Lung microvascular endothelial cell (primary cell): ENCODE results near the gene ATP10A. TPM values are rescaled to one million over a fixed set of nuclear protein-coding genes. Genes with fewer than 3 reads are reported as not detected.
"Not testable (repeated sequence)": the region's sequence is repeated elsewhere in the genome, so short reads cannot be mapped to it uniquely, and the experiment has no call there.

Experiments
- DNase-seq, 2 donors: peaks; one replicate each; pipeline versions ENCODE4 v3.0.0 to v3.0.0-alpha.2; 2010; ENCODE audit warnings: low read depth in 2 of 2
- total RNA-seq: library from RNA; depleted of rRNA; stranded (reverse); fragments of >200 nt; gene quantifications from 2 replicates; pipeline ENCODE4 v1.2.1, GENCODE V29; 2014

Gene ATP10A
- total RNA-seq, 1 donor from 2014 or later: not detected

- DNase-seq: no peak
Observed at GRCh38 chr15:25653371-25653770, 209.8 kb downstream of the ATP10A start.

GRCh38 chr15:25652704-25653103 is 210.4 kb downstream of the ATP10A start:
- DNase-seq: no peak

DNA sequence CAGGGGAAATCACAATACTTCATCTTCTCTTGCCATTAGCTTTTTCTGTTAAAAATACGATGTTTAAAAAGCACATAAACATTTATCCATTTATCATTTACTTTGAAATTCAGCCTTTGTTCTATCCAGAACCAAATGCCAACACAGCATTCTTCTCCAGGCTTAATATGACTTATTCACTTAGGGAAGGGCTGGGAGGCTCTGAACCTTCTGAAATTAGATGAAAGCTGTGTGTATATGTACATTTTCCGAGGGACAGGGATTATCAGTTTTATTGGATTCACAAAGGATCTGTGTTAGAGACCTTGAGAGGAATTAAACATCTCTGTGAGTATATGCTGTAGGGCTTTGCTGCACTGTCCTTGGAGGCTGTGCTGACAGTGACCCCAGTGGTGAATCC is 213.7 kb downstream of the ATP10A start:
- no peak for DNase-seq

DNA sequence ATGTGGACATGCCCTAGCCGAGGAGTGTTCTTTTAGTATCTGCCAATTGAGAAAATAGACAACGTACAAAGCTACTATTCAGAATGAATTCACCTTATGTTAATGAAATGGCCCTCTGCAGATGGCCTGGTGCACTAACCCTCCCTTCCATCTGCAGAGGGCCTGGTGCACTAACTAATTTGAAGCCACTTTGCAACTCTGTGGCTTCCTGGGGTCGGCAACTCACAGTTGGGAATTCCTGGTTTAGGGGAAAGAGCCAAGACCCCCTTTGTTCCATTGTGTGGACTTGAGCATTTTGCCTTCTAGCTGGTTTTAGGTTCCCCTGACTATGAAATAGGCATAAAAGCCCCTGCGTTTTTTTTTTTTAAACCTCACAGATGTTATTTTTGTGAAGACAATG is 220.0 kb downstream of the ATP10A start:
- no peak for DNase-seq

DNA sequence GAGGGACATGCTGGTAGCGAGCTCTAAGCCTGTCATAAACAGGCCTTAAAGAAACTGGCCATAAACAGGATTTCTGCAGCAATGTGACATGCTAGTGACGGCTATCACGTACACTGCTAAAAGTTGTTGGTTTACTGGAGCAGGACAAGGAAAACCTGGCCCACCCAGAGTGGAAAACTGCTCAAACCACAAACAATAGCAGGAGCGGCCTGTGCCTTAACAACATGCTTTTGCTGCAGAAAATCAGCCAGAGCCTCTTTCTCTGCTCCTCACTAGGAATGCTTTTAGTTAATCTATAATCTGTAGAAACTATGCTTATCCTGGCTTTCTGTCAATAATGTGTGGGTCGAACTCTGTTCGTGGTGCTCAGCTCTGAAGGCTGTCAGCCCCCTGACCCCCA is 221.4 kb downstream of the ATP10A start:
- no peak for DNase-seq

GRCh38 chr15:25641361-25641760 is 221.8 kb downstream of the ATP10A start:
- no peak for DNase-seq

DNA sequence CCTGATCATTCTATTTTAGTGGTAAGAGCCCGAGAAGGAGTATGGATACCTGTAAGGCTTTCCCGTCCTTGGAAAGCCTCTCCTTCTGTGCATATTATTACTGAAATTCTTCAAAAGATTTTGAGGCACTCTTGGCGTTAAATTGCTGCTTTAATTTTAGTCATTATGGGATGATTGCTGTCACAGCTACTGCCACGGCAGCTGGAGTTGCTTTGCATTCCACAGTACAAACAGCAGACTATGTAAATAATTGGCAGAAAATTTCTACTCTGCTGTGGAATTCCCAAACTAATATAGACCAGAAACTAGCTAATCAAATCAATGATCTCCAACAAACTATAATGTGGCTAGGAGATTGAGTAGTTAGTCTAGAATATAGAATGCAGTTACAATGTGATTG is 222.2 kb downstream of the ATP10A start:
- not testable (repeated sequence) for DNase-seq

DNA sequence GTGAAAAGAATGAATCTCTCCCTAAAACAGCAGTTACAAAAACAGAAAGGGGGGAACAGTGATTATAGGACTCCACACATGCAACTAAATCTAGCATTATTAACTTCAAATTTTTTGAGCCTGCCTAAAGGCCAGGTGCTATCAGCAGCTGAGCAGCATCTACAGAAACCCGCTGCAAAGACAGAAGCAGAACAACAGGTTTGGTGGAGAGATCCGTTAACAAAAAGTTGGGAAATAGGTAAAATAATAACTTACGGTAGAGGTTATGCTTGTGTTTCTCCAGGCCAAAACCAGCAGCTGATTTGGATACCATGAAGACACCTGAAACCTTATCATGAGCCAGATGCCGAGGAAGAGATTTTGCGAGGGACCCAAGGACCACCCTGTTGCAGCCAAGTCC is 222.7 kb downstream of the ATP10A start:
- no peak for DNase-seq

GRCh38 chr15:25636486-25636885 is 226.6 kb downstream of the ATP10A start:
- DNase-seq: not testable (repeated sequence)

- DNase-seq: no peak
Observed at GRCh38 chr15:25635191-25635590, 227.9 kb downstream of the ATP10A start.

DNA sequence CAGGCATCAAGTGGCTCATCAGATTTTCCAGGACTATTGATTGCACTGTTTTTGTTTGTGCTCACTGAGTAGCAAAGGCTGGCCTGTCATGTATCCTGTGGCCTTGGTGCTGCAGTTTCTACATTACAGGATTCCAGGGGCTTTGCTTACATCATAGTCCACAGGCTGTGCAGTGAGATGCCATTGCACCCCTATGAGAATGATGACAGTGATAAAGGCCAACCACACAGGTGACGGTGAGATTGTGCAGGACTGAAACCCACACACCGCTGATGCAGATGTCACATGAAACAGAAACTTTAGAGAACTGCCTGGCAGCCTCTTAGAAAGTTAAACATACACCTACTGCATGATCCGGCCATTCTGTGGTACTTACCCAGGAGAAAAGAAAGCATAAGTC is 229.3 kb downstream of the ATP10A start:
- DNase-seq: no peak

DNA sequence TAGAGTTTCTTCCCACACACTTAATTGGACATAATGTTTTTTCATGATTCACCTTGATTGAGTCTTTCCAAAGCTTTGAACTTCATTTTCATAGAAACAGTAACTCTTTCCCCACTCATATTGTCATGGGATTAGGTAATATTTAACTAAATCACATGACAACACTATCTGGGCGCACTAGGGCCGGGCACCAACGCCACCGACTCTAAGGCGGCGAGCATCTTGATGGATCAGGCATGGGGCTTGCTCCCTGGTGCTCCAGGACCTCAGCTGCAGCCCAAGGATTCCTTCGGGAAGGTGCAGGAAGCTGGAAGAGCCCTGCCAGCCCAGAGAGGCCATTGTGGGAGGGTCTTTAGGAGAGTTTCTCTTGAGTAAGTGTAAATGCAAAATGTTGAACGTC is 231.2 kb downstream of the ATP10A start:
- no peak for DNase-seq
